GM20000 (cell line): ENCODE results near the gene MAP3K6.
A peak's percentile ranks its signal among the peaks of the same experiment; 100 is the strongest.
"Not testable (repeated sequence)": the region's sequence is repeated elsewhere in the genome, so short reads cannot be mapped to it uniquely, and the experiment has no call there.

ENCODE experiments used
- DNase-seq: peaks from one replicate; pipeline ENCODE4 v3.0.0; 2012; ENCODE audit warnings: low spot score
- TF ChIP-seq, protein P1 (sequence below): IDR thresholded peaks from 2 replicates; pipeline ENCODE4 v1.5.1; 2012; ENCODE audit warnings: mild to moderate bottlenecking, control low read depth; ENCODE audit errors: extremely low read depth, missing control alignments

Gene MAP3K6

GRCh38 chr1:27408151-27408550 is 41.4 kb upstream of the MAP3K6 start:
- TF ChIP-seq, protein P1, sequence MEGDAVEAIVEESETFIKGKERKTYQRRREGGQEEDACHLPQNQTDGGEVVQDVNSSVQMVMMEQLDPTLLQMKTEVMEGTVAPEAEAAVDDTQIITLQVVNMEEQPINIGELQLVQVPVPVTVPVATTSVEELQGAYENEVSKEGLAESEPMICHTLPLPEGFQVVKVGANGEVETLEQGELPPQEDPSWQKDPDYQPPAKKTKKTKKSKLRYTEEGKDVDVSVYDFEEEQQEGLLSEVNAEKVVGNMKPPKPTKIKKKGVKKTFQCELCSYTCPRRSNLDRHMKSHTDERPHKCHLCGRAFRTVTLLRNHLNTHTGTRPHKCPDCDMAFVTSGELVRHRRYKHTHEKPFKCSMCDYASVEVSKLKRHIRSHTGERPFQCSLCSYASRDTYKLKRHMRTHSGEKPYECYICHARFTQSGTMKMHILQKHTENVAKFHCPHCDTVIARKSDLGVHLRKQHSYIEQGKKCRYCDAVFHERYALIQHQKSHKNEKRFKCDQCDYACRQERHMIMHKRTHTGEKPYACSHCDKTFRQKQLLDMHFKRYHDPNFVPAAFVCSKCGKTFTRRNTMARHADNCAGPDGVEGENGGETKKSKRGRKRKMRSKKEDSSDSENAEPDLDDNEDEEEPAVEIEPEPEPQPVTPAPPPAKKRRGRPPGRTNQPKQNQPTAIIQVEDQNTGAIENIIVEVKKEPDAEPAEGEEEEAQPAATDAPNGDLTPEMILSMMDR = no peak
- no peak for DNase-seq

DNA sequence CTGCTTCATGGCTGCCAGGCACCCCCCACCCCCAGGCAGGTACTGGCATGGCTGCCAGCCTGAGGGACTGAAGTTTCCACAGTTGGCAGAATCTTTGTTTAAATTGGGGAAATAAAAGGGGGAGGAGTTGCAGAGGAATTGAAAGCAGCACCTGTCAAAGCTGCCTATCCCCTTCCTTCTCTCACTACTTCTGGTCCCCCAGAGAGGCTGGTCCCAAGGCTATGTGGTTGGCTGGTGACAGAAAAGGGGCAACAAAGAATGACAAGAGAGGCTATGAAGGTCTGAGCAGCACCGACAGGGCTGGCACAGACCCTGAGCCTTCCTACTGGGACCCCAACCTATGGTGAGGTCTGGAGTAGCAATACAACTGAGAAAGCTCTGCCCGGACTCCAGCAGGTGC is 40.0 kb upstream of the MAP3K6 start:
- not testable (repeated sequence) for DNase-seq

DNA sequence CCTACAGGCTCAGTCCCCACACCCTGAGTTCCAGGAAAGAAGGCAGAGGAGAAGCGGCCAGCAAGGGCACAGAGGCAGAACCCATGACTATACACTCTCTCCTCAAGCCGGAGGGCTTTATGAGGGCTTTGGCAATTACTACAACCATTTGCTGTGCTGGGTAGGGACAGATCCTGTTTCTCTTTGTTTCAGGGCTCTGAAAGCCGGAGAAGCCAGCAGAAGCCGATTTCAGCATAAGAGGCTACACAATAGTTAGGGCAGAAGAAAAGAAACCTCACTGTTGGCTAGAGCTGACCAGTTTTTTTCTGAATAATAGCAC is 39.6 kb upstream of the MAP3K6 start:
- DNase-seq = no peak
- TF ChIP-seq, protein P1 = no peak

- DNase-seq = not testable (repeated sequence)
These were observed 39.0 kb upstream of the MAP3K6 start for GRCh38 chr1:27405598-27406361.

- TF ChIP-seq, protein P1 = no peak
- no peak for DNase-seq
These were observed 38.3 kb upstream of the MAP3K6 start for GRCh38 chr1:27405074-27405473.

GRCh38 chr1:27403931-27404330 is 37.2 kb upstream of the MAP3K6 start:
- no peak for DNase-seq
- TF ChIP-seq, protein P1 = no peak

- peak; percentile 52 for DNase-seq
- TF ChIP-seq, protein P1 = peak; percentile 21
These were observed 36.4 kb upstream of the MAP3K6 start for GRCh38 chr1:27403065-27403726.

GRCh38 chr1:27402349-27402754 is 35.6 kb upstream of the MAP3K6 start:
- TF ChIP-seq, protein P1 = no peak
- no peak for DNase-seq
